HG02943 (cell line): ENCODE results near the gene TTC39B.
"Not testable (repeated sequence)": the region's sequence is repeated elsewhere in the genome, so short reads cannot be mapped to it uniquely, and the experiment has no call there.

Experiments used
- ATAC-seq: cut with Tn5 transposase; IDR thresholded peaks from one replicate; pipeline ENCODE4 v1.9.1; 2021; ENCODE audit warnings: mild to moderate bottlenecking, low read depth, moderate library complexity; ENCODE audit not compliant: unreplicated experiment

TTC39B gene

DNA sequence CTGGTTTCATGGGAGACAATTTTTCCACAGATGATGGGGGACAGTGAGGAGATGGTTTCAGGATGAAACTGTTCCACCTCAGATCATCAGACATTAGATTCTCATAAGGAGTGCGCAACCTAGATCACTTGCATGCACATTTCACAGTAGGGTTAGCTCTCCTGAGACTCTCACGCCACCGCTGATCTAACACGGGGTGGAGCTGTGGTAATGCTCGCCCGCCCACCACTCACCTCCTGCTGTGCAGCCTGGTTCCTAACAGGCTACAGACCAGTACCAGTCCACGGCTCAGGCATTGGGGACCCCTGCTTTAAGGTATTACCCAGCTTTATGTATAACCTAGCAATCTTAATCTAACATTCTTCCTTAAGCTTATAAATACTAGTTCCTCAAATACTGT, 35.6 kb downstream of the TTC39B start:
- ATAC-seq, result no peak

DNA sequence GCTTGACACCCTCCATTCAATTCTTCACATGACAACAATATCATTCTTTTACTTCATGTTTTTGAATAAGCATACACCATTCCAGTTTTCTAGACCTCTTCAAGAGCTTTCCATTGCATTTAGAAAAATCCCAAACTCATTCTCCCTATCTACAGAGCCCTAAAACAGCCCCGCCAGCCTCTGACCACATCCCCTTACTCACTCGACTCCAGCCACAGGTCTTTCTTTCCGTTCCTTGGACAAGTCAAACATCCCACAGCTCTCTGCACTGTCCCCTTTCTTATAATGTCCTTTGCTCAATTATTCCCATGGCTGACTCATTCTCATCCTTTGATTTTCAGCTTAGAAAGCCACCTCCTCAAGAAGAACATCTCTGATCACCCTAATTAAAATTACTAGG, 38.2 kb downstream of the TTC39B start:
- no peak for ATAC-seq

DNA sequence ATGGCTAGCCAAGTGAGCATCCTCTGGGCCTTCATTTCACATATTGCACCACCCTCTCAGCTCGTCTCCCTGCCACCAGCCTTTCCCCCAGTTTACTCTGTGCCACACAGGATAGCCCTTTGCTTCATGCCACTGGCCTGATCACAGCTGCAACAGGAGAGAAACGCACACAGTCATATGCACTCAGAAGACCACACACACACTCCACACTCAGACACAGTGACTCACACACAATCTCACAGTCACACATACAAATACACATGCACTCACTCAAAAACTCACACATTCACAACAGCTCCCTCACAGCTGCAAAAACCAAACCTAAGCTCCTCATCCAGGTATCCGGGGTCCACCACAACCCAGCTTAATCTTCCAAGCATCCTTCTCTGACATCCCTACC, 38.7 kb downstream of the TTC39B start:
- no peak for ATAC-seq

DNA sequence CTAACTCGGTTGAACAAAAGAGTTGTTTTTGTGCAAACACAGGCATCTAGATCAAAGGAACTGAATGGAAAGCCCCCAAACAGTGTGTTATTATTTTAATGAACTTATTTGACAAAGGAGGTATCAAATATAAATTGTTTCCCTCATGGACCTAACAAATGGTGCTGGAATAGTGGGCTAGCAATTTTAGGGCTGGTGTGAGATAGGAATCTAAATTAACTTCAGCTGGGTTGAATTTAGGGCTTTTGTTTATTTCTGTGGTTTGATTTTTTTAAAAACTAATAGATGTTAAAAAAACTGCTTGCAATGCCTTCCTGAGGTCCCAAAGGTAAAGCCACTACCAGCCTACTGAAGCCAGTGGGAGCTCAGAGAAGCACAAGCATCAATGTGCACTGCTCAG, 42.1 kb downstream of the TTC39B start:
- no peak for ATAC-seq

DNA sequence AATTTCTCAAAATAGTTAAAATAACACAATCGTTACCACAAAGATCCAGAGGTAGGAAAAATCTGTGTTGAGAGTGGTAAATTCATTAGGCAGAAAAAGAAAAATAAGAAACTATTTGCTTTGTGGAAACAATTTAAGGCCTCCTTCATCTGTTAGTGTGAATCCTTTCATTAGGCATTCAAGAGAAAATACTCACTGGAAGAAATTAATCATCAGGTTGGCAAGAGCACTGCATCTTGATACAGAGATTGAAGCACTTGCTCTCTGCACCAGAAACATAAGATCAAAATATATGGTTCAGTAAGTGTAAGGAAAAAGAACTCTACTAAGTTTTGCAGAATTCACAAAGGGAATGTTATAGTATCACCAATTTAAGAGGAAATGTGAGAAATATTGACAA, 44.4 kb downstream of the TTC39B start:
- ATAC-seq, result no peak

DNA sequence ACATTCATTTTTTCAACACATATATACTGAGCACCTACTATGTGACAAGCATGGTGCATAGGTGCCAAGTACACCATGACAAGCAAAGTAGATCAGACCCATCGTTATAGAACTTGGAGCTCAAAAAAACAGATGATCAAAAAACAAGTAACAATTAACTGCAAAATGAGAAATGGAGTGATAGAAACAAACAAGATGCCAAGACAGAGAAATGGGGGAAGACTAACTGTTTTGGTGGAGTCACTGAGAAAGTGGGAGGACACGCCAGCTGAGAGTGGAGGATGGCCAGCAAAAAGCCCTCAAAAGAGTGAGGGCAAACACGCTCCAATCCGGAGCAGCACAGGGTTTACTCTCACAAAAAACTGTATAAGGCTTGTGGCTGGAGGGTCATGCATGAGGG, 50.6 kb downstream of the TTC39B start:
- no peak for ATAC-seq

DNA sequence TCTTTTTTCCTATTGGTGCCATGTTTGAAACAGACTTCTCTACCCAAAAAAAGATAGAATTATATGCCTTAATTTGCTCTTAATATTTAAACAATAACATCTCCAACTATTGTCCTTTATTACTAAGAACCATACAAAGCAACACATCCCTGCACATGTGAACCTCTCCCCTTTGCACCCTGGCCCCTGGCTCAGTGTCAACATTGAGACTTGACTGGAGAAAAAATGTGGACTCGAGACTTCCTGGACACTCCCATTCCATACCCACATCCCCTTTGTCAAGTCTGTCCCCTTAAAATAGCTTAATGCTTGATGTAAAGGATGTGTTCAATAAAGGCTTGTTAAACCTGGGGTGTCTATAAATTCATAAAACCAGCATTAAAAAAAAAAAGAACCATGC, 53.2 kb downstream of the TTC39B start:
- ATAC-seq, result no peak

DNA sequence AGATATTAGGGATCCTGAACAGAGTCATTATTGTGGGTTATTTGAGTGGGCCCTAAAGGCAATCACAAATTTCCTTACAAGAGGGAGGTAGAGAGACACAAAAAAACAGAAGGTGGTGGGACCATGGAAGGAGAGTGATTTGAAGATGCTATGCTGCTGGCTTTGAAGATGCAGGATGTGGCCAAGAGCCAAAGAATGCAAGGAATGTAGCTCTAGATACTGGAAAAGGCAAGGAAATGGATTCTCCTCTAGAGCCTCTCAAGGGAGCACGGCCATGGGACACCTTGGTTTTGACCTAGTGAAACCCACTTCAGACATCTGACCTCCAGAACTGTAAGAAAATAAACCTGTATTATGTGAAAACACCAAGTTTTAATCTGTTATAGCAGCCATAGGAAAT, 53.8 kb downstream of the TTC39B start:
- no peak for ATAC-seq

DNA sequence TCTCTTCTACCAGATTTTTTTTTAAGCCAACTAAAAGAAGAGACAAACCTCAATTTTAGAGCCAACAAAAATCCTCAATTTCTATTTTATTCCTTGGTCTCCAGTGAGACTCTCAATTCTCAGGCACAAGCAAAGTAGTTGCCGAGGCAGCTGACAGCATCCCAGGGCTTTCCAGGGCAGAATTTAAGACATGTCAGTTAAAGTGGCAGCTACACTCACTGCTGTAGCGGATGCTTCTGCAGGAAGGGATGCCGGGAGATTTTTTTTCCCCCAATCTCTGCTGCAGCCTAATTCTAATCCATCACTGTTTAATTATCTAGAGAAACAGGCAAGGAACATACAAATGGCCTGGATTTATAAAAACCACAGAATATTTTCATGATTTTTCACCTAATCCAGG, 57.0 kb downstream of the TTC39B start:
- no peak for ATAC-seq

DNA sequence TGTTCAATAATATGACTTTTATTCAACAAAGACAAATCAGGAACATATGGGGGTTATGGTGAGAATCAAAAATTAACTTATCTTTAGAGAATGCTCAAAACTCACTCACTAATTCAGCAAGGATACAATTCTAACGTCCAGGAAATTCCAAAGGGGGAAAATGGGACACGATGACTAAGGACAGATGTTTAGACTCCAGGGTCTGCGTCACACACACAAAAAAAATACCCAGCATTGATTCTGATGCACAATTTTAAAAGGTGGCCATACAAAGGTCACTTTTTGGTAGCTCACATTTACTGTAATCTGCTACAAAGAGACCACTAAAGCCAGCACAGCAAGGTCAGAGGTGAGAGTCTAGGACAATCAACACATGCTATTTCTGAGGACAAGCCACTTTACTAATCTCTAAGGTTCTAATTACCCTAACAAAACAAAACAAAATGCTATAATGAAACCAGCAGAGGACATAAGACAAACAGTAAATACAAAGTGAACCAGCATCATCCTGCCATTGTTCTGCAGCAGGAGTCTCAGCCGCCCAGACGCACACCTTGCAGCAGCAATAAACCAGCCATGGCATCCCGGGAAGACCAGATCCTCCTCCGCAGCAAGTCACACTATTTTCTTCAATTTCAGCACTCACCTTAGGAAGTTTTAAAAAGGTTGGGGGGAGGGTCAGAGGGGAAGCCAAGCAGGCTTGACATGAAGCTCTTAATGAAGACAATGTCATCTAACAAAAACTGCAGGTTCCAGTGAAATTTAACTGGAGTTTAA, 57.8 kb downstream of the TTC39B start:
- ATAC-seq, result no peak

DNA sequence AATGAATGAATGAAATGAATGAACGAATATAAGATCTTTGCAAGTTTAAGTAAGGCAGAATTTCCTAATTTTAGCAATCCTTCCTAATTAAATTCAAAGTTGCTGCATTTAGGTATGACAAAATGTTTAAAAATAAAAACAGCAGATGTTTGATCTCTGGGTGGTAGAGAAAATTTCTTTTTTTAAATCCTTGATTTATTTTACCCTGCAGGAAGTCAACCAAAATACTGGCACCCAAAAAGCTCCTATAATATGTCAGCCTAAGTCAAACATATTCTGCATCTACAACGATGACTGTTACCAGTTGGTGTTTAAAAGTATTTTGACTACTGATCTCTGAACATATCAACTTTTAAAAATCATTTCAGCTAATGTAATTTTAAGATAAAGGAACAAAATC, 58.4 kb downstream of the TTC39B start:
- no peak for ATAC-seq

DNA sequence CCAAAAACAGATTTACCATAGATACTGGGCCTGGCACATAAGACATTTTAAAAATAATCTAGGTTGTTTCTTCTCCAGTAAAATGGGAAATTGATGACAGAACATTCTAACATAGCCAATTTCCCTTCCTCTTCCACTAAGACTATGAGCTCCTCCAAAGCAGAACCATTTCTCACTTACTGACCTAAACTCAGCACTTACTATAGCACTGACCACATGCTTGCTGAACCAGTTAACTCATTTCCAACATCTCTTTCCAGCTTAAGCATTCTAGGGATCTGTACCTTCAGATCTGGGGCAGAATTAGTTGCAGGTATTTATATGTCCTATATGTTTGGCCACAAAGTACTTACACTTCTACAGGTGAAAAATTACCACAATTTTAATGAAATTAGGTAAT, 58.9 kb downstream of the TTC39B start:
- no peak for ATAC-seq

DNA sequence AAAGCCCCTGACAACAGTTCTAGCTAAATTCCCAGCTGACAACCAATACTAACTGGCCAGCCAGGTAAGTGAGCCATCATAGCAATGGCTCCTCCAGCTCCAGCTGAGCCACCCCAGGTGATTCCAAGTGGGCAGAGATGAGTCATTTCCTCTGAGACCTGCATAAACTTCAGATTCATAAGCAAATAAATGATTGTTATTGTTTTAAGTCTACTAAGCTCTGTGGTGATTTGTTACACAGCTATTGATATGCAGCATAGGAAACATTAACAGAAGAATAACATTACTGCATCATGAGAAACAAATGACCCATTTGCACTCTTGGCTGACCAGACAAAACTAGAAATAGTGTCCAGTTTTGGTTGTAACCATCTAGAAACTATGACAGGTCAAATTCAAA, 60.3 kb downstream of the TTC39B start:
- ATAC-seq, result no peak

DNA sequence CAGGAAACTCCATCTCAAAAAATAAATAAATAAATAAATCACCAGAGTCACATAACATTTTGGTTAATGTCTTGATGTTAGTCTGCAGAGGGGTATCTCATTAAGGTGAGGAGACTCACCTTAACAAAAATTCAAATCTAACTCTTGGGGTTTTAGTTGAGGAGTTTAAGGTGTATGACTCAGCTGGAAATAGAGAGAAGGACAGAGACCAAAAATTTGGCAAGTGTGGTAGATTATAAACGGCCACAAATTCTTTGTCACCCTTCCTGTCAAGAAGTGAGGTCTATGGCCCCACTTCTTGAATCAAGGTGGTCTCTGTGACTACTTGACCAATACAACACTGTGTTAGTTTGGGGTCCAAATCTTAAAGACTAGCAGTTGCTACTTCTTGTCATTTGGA, 60.8 kb downstream of the TTC39B start:
- no peak for ATAC-seq

DNA sequence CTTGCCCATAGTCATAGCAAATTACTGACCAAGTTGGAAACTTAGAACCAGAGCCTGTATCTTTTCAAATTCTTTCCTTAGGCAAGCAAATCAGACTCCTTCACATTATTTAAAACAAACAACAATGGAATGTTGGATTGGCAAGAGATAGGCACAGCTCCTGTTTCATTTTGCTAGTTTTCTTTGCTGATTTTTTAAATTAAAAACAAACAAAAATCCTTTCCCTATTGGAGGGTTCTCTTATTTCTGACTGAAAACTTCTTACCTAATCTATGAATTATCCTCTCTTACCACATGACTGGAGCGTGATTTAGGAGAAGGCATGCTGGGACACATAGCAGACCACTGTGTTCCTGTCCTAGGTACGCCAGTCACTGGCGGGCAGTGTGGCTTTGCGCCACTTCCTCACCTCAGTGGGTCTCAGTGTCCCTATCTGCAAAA, 63.0 kb downstream of the TTC39B start:
- no peak for ATAC-seq

DNA sequence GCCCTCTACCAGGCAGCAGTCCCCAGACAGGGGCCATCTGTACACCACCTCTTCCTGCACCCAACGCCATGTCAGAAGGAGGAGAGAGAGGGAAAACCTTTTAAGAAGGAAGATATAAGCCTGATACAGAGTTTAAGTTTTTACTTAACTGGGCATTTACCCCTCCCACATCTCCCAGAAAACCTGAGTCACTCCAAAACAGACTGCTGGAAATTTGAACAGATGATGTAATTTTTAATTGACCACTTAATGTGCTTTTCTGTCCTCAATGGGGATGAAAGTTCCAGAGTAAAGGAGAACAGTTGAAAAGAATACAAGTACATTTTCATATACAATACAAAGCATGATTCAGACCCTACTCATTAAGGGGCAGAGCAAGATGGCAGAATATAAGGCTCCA, 63.9 kb downstream of the TTC39B start:
- ATAC-seq, result no peak

DNA sequence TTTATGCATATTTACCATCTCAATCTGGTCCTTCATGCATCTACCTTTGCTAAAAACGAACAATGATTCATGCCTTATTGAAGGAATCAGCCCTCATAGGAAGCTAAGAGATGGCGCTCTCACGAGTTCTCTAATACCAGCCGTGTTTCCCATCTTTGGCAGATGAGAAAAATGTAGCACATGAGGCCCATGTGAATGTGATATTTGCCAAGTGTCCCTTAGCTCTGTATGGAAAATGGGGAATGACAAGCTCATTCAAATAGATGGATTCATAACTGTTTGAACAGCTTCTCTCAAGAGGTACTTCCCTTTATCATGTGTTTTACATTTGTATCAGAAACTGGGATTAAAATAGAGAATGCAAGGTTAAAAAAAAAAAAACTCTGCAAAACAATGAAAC, 66.1 kb downstream of the TTC39B start:
- ATAC-seq, result no peak

DNA sequence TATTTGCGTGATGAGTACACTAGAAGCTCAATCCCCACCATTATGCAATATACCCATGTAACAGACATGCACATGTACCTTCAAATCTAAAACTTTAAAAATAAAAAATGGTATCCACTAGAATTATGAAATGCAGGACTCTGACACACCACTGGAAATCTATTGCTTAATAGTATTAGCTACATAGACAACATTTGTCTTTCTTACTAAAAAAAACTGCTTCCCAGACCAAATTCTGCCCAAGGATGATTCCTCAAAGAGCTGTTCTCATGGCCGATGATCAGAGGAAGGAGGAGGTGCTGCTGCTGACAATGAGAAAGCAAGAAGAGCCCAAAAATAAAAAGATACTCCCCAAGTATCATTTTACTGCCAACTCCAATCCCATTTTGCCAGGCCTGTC, 67.2 kb downstream of the TTC39B start:
- no peak for ATAC-seq

DNA sequence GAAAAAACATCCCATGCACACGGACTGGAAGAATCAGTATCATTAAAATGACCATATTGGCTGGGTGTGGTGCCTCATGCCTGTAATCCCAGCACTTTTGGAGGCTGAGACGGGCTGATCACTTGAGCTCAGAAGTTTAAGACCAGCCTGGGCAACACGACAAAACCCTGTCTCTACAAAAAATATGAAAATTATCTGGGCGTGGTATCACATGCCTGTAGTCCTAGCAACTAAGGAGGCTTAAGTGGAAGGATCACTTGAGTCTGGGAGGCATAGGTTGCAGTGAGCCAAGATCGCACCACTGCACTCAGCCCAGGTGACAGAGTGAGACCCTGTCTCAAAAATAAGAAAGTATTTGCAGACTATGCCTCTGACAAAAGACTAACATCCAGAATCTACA, 68.4 kb downstream of the TTC39B start:
- no peak for ATAC-seq

DNA sequence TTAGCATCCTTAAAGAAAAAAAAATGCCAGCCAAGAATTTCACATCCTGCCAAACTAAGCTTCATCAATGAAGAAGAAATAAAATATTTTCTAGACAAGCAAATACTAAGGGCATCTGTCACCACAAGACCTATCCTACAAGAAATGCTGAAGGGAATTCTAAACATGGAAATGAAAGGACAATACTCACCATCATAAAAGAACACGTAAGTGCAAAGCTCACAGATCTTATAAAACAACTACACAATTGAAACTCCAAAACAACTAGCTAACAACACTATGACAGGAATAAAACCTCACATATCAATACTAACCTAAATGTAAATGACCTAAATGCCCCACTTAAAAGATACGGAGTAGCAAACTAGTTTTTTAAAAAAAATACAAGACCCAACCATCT, 71.4 kb downstream of the TTC39B start:
- no peak for ATAC-seq

DNA sequence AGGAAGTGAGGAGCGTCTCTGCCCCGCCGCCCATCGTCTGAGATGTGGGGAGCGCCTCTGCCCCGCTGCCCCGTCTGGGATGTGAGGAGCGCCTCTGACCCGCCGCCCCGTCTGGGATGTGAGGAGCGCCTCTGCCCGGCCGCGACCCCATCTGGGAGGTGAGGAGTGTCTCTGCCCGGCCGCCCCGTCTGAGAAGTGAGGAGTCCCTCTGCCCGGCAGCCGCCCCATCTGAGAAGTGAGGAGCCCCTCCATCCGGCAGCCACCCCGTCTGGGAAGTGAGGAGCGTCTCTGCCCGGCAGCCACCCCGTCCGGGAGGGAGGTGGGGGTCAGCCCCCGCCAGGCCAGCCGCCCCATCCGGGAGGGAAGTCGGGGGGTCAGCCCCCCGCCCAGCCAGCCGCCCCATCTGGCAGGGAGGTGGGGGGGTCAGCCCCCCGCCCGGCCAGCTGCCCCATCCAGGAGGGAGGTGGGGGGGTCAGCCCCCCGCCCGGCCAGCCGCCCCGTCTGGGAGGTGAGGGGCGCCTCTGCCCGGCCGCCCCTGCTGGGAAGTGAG, 73.0 kb downstream of the TTC39B start:
- ATAC-seq, result not testable (repeated sequence)

DNA sequence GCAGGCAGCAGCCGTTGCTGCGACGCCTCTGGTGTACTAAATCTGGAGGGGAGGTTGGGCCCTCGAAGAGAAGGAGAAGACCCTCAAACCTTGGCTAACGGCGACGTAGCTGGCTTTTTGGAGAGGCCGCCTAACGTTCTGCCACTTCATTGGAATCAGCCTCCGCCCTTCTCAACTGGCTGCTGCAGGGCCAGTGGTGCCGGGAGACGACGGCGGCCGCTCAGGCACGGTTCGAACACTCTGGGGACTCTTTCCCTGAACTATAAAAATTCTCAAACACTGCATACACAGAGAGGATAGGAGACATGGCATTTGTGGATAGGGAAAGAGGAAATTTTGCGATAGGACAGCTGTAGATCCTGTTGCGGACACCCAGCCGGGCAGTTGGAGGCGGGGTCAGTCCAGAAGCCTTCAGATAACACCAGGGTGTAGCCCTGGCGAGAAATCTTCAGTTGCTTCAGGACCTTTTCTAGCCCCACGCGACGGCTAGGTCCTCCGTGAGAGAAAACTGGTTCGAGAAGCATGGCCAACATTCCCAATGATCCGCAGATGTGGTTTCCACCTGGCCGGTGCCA, 74.2 kb downstream of the TTC39B start:
- not testable (repeated sequence) for ATAC-seq
